Keratinocyte (primary cell): ENCODE results near the gene SSBP1. TPM values are rescaled to one million over a fixed set of nuclear protein-coding genes. Genes with fewer than 3 reads are reported as not detected.

Source experiments
- DNase-seq: peaks from one replicate; pipeline ENCODE4 v3.0.0-alpha.2; 2011; ENCODE audit warnings: low read depth, missing footprints, low spot score
- FAIRE-seq: peaks from 2 replicates; lab custom pipeline; 2011; peaks lifted over from hg19 to GRCh38; lab: Jason Lieb, UNC
- H2AFZ ChIP-seq: 2 replicates; pipeline ENCODE4 v1.6.0; 2012; ENCODE audit warnings: low read length, control low read depth, inconsistent platforms; ENCODE audit not compliant: control insufficient read depth
- H3K27ac ChIP-seq: 2 replicates; pipeline ENCODE4 v1.5.1; 2011; ENCODE audit warnings: low read length; ENCODE audit not compliant: control insufficient read depth, insufficient read depth
- H3K27me3 ChIP-seq: 3 replicates; pipeline ENCODE4 v1.6.0; 2011; ENCODE audit warnings: low read length; ENCODE audit not compliant: control insufficient read depth, insufficient read depth; ENCODE audit errors: extremely low read depth
- H3K36me3 ChIP-seq, 2 experiments: 2 replicates in 1 of 2; 3 replicates in 1 of 2; pipeline ENCODE4 v1.5.1; 2011; ENCODE audit warnings: low read length in 2 of 2, mild to moderate bottlenecking in 1 of 2; ENCODE audit not compliant: control insufficient read depth in 2 of 2, insufficient read depth in 2 of 2; ENCODE audit errors: extremely low read depth in 1 of 2
- H3K4me1 ChIP-seq: 3 replicates; pipeline ENCODE4 v1.5.1; 2011; ENCODE audit warnings: low read length; ENCODE audit not compliant: control insufficient read depth, insufficient read depth; ENCODE audit errors: extremely low read depth
- H3K4me2 ChIP-seq: 3 replicates; pipeline ENCODE4 v1.6.0; 2011; ENCODE audit warnings: low read depth, low read length; ENCODE audit not compliant: control insufficient read depth, insufficient read depth; ENCODE audit errors: extremely low read depth
- H3K4me3 ChIP-seq, 3 experiments: fragments of 200-600 bp in 1 of 3; sonication (generic) in 1 of 3; 2 replicates in 2 of 3; 3 replicates in 1 of 3; pipeline ENCODE4 v1.5.1; 2011 to 2016; ENCODE audit warnings: low read length in 3 of 3, mild to moderate bottlenecking in 3 of 3, control low read depth in 2 of 3, inconsistent platforms in 1 of 3, low read depth in 1 of 3, mixed read lengths in 1 of 3, mixed run types in 1 of 3, moderate library complexity in 1 of 3; ENCODE audit not compliant: control insufficient read depth in 2 of 3, insufficient read depth in 2 of 3; ENCODE audit errors: extremely low read depth in 1 of 3
- H3K79me2 ChIP-seq: 2 replicates; pipeline ENCODE4 v1.6.0; 2012; ENCODE audit warnings: low read length; ENCODE audit not compliant: control insufficient read depth, insufficient read depth
- H3K9ac ChIP-seq: 3 replicates; pipeline ENCODE4 v1.6.0; 2011; ENCODE audit warnings: low read length; ENCODE audit not compliant: control insufficient read depth, insufficient read depth; ENCODE audit errors: extremely low read depth
- H3K9me1 ChIP-seq: 3 replicates; pipeline ENCODE4 v1.6.0; 2011; ENCODE audit warnings: low read length; ENCODE audit not compliant: control insufficient read depth, insufficient read depth; ENCODE audit errors: extremely low read depth
- H3K9me3 ChIP-seq: 2 replicates; pipeline ENCODE4 v1.5.1; 2012; ENCODE audit warnings: low read depth, low read length; ENCODE audit not compliant: control insufficient read depth
- H4K20me1 ChIP-seq: 3 replicates; pipeline ENCODE4 v1.6.0; 2011; ENCODE audit warnings: low read length; ENCODE audit not compliant: control insufficient read depth, insufficient read depth; ENCODE audit errors: extremely low read depth
- EZH2 ChIP-seq: IDR thresholded peaks from one replicate; pipeline ENCODE4 v1.6.1; 2012; ENCODE audit warnings: inconsistent platforms, mild to moderate bottlenecking, low read length, moderate library complexity
- dilution Hi-C: fragments of 300-500 bp; cut with MboI; formaldehyde crosslinking; loops from one replicate; pipeline ENCODE4 v1.7.0; 2020; ENCODE audit warnings: low sequenced_read_pairs; ENCODE audit not compliant: extremely low pct_ligation_motif_present
- polyA plus RNA-seq, 5 experiments: library from polyadenylated mRNA; depleted of rRNA in 3 of 5; stranded (reverse) in 3 of 5; stranded (forward) in 1 of 5; unstranded in 1 of 5; fragments of >200 nt; gene quantifications; 1 replicate in 1 of 5; 2 replicates in 3 of 5; 3 replicates in 1 of 5; pipeline versions ENCODE4 v1.2.1 to v1.2.3, GENCODE V29; 2011 to 2012; ENCODE audit warnings: missing spikeins in 2 of 5, low read depth in 1 of 5, low replicate concordance in 1 of 5
- TF ChIP-seq, protein P1 (sequence below), 3 experiments: IDR thresholded peaks in 1 of 3; conservative IDR thresholded peaks in 1 of 3; optimal IDR thresholded peaks in 1 of 3; 2 replicates in 2 of 3; 3 replicates in 1 of 3; pipeline versions ENCODE3 to v1.5.1; 2011; ENCODE audit warnings: low read length in 3 of 3, mild to moderate bottlenecking in 3 of 3, moderate library complexity in 2 of 3, control low read depth in 1 of 3, inconsistent platforms in 1 of 3; ENCODE audit not compliant: insufficient read depth in 2 of 3; ENCODE audit errors: extremely low read depth in 1 of 3

The SSBP1 gene
- polyA plus RNA-seq, 1 donor (not counting 4 experiments of a cell fraction or from before 2014, with no cell fraction given) = 244 TPM

DNA sequence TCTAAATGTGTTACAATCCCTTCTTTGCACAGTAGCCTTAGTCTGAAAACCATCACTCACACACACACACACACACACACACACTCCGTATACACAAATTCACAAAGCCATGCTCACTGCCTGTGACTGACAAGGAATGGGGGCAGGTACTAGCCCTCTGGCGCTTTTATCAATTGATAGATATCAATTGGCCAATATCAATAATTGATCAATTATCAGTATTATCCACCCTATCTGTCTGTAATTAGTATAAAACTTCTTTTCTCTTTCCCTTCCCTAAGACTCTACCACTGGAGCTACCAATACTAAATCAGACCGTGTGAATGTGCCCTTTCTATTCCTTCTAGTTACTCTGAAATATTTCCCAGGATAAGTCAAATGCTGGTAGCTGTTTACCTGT is 38.3 kb upstream of the SSBP1 start:
- Histone ChIP-seq H3K4me1 (peaks cover 10% of the 10 kb centered on the region), H3K9me3 (no peaks in the 10 kb centered on the region), H2AFZ (no peak overlapping the region), H3K27ac (no peak overlapping the region), H4K20me1 (no peaks in the 10 kb centered on the region), H3K4me2 (no peak overlapping the region), H3K36me3 (no peaks in the 10 kb centered on the region), H3K27me3 (no peaks in the 10 kb centered on the region), H3K9ac (no peak overlapping the region), H3K4me3 (no peak overlapping the region), H3K79me2 (no peaks in the 10 kb centered on the region), H3K9me1 (no peaks in the 10 kb centered on the region)
- no peak for TF ChIP-seq EZH2
- TF ChIP-seq, protein P1, sequence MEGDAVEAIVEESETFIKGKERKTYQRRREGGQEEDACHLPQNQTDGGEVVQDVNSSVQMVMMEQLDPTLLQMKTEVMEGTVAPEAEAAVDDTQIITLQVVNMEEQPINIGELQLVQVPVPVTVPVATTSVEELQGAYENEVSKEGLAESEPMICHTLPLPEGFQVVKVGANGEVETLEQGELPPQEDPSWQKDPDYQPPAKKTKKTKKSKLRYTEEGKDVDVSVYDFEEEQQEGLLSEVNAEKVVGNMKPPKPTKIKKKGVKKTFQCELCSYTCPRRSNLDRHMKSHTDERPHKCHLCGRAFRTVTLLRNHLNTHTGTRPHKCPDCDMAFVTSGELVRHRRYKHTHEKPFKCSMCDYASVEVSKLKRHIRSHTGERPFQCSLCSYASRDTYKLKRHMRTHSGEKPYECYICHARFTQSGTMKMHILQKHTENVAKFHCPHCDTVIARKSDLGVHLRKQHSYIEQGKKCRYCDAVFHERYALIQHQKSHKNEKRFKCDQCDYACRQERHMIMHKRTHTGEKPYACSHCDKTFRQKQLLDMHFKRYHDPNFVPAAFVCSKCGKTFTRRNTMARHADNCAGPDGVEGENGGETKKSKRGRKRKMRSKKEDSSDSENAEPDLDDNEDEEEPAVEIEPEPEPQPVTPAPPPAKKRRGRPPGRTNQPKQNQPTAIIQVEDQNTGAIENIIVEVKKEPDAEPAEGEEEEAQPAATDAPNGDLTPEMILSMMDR (optimal IDR thresholded peaks at IDR 0.05 in 1 of 3, IDR thresholded peaks at IDR 0.05 in 1 of 3, conservative IDR thresholded peaks at IDR 0.05 in 1 of 3; ENCODE audit: extremely low read depth in 1 of 3, insufficient read depth in 2 of 3, low read length in 3 of 3) = no peak
- FAIRE-seq (no peak), DNase-seq (no peak)
- dilution Hi-C loops = no loop called here

- no peaks in the 10 kb centered on the region for H3K36me3 ChIP-seq
- peaks cover 10% of the 10 kb centered on the region for H3K4me1 ChIP-seq
- H2AFZ ChIP-seq = no peak overlapping the region
- no peaks in the 10 kb centered on the region for H4K20me1 ChIP-seq
- no peaks in the 10 kb centered on the region for H3K9me1 ChIP-seq
- H3K27ac ChIP-seq = no peak overlapping the region
- H3K79me2 ChIP-seq = no peaks in the 10 kb centered on the region
- no peak for FAIRE-seq
- no peak overlapping the region for H3K4me3 ChIP-seq
- H3K4me2 ChIP-seq = peak overlapping the region; percentile 74
- TF ChIP-seq, protein P1 (optimal IDR thresholded peaks at IDR 0.05 in 1 of 3, IDR thresholded peaks at IDR 0.05 in 1 of 3, conservative IDR thresholded peaks at IDR 0.05 in 1 of 3; ENCODE audit: extremely low read depth in 1 of 3, insufficient read depth in 2 of 3, low read length in 3 of 3) = no peak
- no peak for TF ChIP-seq EZH2
- no peaks in the 10 kb centered on the region for H3K27me3 ChIP-seq
- DNase-seq = no peak
- no peak overlapping the region for H3K9ac ChIP-seq
- dilution Hi-C loops = no loop called here
- no peaks in the 10 kb centered on the region for H3K9me3 ChIP-seq
Observed at GRCh38 chr7:141700296-141700847, 37.8 kb upstream of the SSBP1 start.
